Nephron (organoid): ENCODE results near the gene SLC29A3.

Experiments
- H3K27ac Mint-ChIP-seq, 3 experiments: 2 replicates each; pipeline ENCODE4 v1.8.0; 2020; ENCODE audit warnings: mixed read lengths in 3 of 3, mild to moderate bottlenecking in 2 of 3, moderate library complexity in 1 of 3
- H3K27me3 Mint-ChIP-seq: 2 replicates; pipeline ENCODE4 v1.8.0; 2021; ENCODE audit warnings: low read depth, mild to moderate bottlenecking, moderate library complexity, mixed read lengths
- H3K36me3 Mint-ChIP-seq: 2 replicates; pipeline ENCODE4 v1.8.0; 2020; ENCODE audit warnings: low read depth, mixed read lengths
- H3K4me1 Mint-ChIP-seq: 2 replicates; pipeline ENCODE4 v1.8.0; 2020; ENCODE audit warnings: mixed read lengths
- H3K4me3 Mint-ChIP-seq, 3 experiments: 2 replicates each; pipeline ENCODE4 v1.8.0; 2020; ENCODE audit warnings: mild to moderate bottlenecking in 3 of 3, mixed read lengths in 3 of 3, moderate library complexity in 2 of 3
- H3K9me3 Mint-ChIP-seq: 2 replicates; pipeline ENCODE4 v1.8.0; 2020; ENCODE audit warnings: mixed read lengths
- TF ChIP-seq, protein P1 (sequence below), 3 experiments: fragments of 200-600 bp; sonication (generic); IDR thresholded peaks; one replicate each; pipeline ENCODE4 v1.5.0; 2021; ENCODE audit warnings: antibody characterized with exemption in 3 of 3; ENCODE audit not compliant: unreplicated experiment in 3 of 3

Gene SLC29A3

DNA sequence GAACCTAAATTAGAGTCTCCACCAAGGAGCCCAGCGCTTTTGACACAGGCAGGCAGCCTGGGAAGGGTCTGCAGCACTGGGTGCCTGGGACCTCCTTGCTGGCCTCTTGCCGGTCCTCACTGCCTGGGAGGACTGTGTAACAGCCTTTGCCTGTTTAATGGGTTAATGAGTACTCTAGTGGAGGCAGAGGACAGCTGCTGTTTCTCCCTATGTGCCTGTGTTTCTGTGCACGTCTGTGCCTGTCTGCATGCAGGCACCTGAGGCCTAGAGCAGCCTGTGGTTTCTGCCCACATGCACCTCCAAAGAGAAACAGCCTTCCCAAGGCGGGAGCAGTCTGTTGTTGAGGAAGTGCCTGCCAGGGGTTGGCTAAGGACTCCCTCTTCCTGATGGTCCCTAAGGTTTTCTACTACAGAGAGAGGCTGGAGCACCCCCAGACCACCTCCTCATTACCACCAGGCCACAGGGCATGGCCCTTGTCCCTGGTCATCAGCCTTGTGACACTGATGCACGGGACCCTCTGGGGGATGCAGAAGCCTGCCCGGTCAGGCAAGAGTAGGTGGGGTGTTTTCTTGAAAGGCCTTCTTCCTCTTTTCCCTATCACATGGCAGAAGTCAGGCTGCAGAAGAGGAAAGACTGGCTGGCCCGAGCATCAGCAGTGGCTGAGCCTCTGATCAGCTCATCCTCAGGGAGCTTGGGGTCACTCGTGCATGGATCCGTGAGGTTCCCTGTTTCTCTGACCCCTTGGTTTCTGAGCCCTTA, 14.2 kb downstream of the SLC29A3 start:
- no peaks in the 10 kb centered on the region for H3K9me3 Mint-ChIP-seq
- H3K27ac Mint-ChIP-seq: peak overlapping the region in 1 of 3 experiments; percentile 58
- no peaks in the 10 kb centered on the region for H3K36me3 Mint-ChIP-seq
- peaks cover 28% of the 10 kb centered on the region for H3K4me1 Mint-ChIP-seq
- H3K27me3 Mint-ChIP-seq: peaks cover 15% of the 10 kb centered on the region
- TF ChIP-seq, protein P1, sequence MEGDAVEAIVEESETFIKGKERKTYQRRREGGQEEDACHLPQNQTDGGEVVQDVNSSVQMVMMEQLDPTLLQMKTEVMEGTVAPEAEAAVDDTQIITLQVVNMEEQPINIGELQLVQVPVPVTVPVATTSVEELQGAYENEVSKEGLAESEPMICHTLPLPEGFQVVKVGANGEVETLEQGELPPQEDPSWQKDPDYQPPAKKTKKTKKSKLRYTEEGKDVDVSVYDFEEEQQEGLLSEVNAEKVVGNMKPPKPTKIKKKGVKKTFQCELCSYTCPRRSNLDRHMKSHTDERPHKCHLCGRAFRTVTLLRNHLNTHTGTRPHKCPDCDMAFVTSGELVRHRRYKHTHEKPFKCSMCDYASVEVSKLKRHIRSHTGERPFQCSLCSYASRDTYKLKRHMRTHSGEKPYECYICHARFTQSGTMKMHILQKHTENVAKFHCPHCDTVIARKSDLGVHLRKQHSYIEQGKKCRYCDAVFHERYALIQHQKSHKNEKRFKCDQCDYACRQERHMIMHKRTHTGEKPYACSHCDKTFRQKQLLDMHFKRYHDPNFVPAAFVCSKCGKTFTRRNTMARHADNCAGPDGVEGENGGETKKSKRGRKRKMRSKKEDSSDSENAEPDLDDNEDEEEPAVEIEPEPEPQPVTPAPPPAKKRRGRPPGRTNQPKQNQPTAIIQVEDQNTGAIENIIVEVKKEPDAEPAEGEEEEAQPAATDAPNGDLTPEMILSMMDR (IDR thresholded peaks at IDR 0.05; ENCODE audit: unreplicated experiment in 3 of 3): no peak
- no peak overlapping the region for H3K4me3 Mint-ChIP-seq

DNA sequence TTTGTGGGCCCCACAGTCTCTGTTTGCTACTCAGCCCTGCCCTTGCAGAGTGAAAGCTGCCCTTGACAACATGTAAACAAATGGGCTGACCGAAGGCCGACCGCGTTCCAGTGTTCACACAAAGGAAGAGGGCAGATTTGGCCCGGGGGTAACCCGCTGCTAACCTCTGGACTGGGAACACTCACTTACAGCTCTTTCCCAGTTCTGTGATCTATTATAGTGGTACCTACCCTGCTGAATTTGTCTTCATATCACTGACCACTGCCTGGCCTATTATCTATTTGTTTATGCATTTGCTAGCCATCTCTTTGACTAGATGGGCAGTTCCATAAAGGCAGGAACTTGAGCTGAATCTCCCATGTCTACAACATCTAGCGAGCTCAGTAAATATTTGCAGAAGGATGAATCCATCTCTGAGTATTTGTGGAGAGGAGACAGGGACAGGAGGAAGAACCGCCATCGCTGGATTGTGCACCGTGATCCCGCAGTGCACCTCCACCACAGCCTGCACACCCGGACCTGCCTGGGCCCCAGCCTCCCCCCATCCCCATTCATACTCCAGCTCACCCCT, 15.2 kb downstream of the SLC29A3 start:
- peak overlapping the region in 1 of 3 experiments; percentile 58 for H3K27ac Mint-ChIP-seq

DNA sequence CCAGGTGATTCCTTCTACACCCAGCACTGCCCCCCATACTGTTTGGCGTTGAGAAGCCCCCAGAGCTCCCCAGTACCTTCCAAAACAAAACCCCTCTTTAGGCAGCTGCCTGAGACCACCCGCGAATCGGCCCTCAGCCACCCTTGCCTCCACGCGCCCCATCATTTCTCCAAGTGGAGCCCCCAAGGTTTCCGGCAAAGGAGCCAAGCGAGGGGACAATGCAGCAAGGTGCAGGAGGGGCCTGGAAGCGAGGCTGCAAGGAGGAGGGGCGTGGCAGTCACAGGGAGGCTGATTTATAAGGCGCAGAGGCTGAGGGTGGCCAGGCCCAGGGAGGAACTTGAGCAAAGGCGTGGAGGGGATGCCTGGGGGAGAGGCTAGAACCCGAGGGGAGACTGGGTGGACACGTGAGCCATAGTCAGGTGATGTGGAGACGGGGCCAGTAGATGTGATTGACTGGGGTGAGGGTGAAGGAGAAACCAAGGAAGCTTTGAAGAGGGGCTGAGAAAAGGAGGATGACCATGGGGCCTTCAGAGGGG, 16.2 kb downstream of the SLC29A3 start:
- peaks cover 28% of the 10 kb centered on the region for H3K4me1 Mint-ChIP-seq
- peaks cover 12% of the 10 kb centered on the region for H3K27me3 Mint-ChIP-seq
- H3K27ac Mint-ChIP-seq: peak overlapping the region in 2 of 3 experiments; percentile 28 to 72
- no peak overlapping the region for H3K4me3 Mint-ChIP-seq
- no peaks in the 10 kb centered on the region for H3K9me3 Mint-ChIP-seq
- TF ChIP-seq, protein P1 (IDR thresholded peaks at IDR 0.05; ENCODE audit: unreplicated experiment in 3 of 3): no peak
- H3K36me3 Mint-ChIP-seq: no peaks in the 10 kb centered on the region

More for the DNA sequence above, 15.2 kb downstream of the SLC29A3 start:
- Mint-ChIP-seq H3K4me3 (no peak overlapping the region), H3K27me3 (peaks cover 12% of the 10 kb centered on the region), H3K9me3 (no peaks in the 10 kb centered on the region), H3K36me3 (no peaks in the 10 kb centered on the region), H3K4me1 (peaks cover 28% of the 10 kb centered on the region)
- TF ChIP-seq, protein P1 (IDR thresholded peaks at IDR 0.05; ENCODE audit: unreplicated experiment in 3 of 3): no peak

DNA sequence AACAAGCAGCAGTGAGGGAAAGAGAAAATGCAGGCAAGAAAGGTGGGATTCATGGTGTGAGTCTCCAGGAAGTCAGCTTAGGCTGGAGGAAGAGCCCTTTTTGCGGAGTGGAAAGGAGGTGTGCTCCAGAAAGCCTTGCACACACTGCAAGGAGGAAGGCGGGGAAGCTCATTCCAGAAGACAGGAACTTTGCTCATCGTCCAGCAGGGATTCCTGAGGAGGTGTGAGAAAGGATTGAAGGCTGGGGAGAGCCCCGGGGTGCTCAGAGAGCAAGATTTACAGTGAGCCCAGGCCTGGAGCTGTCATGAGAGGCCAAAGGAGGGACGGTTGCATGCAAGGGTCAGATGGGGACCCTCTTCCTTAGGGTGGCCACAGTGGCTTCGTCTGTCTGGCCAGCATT, 17.6 kb downstream of the SLC29A3 start:
- H3K9me3 Mint-ChIP-seq: no peaks in the 10 kb centered on the region
- H3K4me1 Mint-ChIP-seq: peaks cover 37% of the 10 kb centered on the region
- TF ChIP-seq, protein P1 (IDR thresholded peaks at IDR 0.05; ENCODE audit: unreplicated experiment in 3 of 3): no peak
- H3K4me3 Mint-ChIP-seq: no peak overlapping the region
- H3K36me3 Mint-ChIP-seq: no peaks in the 10 kb centered on the region
- H3K27me3 Mint-ChIP-seq: peaks cover 12% of the 10 kb centered on the region
- H3K27ac Mint-ChIP-seq: peak overlapping the region; percentile 4 to 75 (median 37)

DNA sequence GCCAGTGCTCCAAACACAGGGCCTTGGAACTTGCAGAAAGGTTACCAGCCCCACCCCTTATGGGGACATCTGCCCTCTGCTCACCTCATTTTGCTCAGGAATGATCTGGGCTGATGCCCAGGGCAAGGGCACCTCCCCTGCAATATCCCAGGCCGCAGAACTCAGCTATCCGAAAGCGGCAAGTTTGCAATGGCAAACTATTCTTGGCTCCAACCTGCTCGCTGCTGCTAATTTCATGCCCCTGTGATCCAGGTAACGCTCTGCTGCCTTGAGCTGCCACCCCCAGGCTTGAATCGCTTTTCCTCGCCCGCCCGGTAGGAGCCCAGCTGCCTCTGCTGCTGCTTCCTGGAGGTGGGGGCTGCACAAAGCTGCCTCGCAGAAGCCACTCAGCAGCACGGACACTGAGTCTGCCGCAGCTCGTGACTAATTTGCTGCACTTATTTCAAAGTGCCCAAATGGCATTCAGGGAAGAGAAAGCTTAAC, 18.2 kb downstream of the SLC29A3 start:
- Mint-ChIP-seq H3K27ac (peak overlapping the region in 2 of 3 experiments; percentile 38 to 75), H3K4me3 (no peak overlapping the region), H3K9me3 (no peaks in the 10 kb centered on the region), H3K36me3 (no peaks in the 10 kb centered on the region), H3K4me1 (peaks cover 40% of the 10 kb centered on the region), H3K27me3 (peaks cover 12% of the 10 kb centered on the region)
- TF ChIP-seq, protein P1 (IDR thresholded peaks at IDR 0.05; ENCODE audit: unreplicated experiment in 3 of 3): no peak
